Amniotic stem cell (primary cell): ENCODE data around the gene EMX1.

Experiments
- DNase-seq: peaks from one replicate; lab custom pipeline; 2025; lab: John Stamatoyannopoulos, UW

Gene EMX1

DNA sequence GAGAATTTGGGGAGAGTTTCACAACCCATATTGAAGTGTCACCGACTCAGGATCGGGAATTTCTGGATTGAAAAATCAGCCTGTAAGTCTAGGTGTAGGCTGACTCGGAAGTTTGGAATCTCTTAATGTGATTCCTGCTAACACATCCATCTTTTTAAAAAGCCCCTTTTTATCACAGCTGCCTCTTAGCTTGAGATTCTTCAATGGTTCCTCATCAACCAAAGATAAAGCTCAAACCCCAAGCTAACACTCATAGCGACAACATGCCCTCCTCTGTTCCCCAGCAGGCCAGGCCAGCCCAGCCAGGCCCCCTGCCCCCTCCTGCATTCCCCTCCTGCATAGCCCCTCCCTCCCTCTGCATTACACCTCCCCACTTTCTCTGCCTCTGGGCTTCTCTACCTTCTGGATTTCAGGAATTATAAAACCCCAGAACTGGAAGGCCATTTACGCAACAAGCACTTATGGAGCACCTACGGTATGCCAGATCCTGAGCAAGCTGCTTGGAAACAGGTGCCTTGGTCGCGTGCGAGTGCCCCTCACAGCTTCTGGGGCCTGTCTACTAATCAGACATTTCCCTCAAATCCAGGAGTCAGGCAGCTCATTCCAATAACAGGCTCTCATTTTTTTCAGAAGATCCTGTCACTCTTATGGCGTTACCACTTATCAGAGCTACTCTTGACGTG lies 63.4 kb downstream of the EMX1 start:
- DNase-seq, result no peak

DNA sequence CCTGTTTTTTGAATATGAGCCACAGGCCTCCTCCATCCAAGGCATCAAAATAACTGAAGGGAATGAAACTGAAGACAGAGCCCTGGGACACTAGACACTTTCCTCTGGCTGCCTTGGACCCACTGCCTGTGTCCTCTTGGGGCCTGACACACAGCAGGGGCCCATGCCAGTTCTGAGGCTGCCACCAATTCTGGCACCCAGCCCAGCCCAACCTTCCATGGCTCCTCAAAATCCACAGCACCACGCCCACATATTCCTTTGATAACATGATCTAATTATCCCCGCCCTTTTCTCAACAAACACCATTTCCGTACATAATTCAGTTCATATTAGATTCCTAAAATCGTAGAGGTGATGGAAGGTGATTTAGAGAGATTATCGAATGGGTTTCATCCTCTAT lies 64.2 kb downstream of the EMX1 start:
- no peak for DNase-seq

DNA sequence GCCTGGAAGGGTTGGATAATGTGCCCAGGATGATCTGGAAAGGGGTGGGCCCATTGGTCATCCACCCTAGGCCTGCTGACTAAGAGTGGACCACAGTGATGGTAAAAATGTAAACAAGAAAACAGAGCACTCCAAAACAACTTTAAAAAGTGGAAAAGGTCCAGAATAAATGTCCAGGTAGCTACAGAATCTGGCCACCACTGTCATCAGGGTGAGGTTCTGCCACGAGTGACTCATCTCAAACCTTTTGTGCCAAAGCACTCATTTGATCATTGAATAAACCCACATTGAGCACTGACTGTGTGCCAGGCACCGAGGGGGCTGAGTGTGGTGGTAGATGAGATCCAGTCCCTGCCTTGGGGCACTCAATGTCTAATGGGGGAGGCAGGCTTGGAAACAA lies 64.9 kb downstream of the EMX1 start:
- no peak for DNase-seq

DNA sequence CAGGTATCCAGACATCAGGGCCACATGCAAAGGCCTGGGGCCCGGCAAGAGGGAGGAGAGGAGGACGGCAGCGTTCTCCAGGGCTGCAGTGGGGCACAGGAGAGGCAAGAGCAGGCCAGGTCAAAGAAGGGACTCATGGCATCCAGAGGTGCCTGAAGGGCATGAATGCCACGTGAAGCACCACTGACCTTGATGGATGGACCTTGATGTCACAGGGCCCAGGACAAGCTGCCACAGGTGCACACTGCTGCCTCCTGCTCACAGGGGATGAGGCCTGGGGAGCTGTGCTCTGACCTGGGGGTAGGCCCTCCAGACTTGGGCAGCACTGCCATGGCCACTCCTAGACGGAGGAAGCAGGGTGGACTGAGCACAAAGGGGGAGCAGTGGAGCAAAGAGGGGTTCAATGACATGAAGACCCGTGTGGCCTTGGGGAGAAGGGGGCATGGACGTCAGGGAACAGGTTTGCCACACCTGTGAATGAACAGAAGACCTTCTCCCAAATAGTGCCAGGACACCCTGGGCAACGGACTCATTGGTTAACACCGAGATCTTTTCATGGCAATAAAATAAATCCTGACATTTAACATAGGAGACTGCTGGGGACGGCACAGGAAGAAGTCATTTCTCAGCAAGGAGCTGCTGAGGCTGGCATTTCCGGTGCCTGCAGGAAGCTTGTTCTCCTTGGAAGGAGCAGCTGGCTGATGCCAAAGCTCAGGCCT lies 65.6 kb downstream of the EMX1 start:
- no peak for DNase-seq

DNA sequence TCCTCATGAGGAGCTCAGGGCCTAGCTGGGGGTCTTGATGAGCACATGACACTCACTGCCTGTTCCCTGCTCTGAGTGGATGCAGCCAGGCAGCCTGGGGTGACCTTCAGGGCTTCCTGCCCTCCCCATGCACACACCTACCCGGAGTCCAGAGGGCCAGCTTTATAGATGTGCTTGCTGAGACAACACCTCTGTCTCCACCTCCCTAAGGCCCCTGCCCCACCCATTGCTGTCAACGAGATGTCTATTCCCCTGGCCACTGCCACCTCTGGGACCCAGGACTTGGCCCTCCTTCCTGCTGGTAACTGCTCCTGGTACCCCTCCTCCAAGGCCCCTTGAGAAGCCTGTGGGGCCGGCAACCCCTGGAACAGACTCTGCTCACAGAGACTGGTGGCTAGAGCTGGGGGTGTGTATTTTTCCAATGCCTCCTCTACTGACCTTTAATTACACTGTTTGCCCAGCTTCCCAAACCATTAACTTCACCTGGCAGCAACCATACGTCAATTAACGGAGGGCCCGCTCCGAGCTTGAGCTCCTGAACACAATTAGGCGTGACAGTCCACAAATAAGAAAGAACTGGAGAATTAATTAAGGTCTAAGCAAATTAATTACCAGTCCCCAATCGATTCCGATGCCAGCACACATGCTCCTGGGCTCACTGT lies 66.3 kb downstream of the EMX1 start:
- DNase-seq, result no peak

DNA sequence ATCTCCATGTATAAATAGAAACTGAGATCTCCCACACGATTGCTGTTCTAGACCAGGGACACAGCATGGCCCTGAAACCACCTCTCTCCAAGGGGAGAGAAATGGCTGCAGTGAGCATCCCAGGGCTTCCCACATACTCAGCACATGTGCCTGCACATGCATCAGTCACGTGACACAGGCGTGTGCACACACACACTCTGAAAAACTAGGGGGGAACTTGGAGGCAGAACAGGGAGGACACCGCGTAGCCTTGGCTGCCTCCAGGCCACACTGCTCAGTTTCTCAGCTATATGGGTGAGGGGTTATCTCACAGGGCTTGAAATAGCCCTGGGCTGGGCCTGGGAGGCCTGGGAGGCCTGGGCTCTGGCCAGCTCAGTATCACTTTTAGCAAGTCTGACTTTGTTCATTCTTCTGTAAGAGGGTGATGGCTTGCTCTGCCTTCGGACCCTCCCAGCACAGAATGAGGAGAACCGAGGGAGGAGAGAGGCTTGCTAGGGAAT lies 66.9 kb downstream of the EMX1 start:
- no peak for DNase-seq
